ENCODE measurements around the gene DENND1A. TPM values are rescaled to one million over a fixed set of nuclear protein-coding genes. Genes with fewer than 3 reads are reported as not detected.

The DENND1A gene
- total RNA-seq, 1 experiment from 2014 or later = 45.3 TPM

GRCh38 chr9:123480096-123480495, 449.8 kb downstream of the DENND1A start:
- in situ Hi-C loops (cut with HindIII; ENCODE audit: low sequenced_read_pairs) = no loop called here
- no peak for DNase-seq (ENCODE audit: low spot score)

GRCh38 chr9:123478967-123479602, 450.8 kb downstream of the DENND1A start:
- in situ Hi-C loops (cut with HindIII; ENCODE audit: low sequenced_read_pairs) = no loop called here
- DNase-seq (ENCODE audit: low spot score) = peak; percentile 11

- no peak for DNase-seq (ENCODE audit: low spot score)
These were observed 451.8 kb downstream of the DENND1A start for GRCh38 chr9:123478160-123478559.

DNA sequence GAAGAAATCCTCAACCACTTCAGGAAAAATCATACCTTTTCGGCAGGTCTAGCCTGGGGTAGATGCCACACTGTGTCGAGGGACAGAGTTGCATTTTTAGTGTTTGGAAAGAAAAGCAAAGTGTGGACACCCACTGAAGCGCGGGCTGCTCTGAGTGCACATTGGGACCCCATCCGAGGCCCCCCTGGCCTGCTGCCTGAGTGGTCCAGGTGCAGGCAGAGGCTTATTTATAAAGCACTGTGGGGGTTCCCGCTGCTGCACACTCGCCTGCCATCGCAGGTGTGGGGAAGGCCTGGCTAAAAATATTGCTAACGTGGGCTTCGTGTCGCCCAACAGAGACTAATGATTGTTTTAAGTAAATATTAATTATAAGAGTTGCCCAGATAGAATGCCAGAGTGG, 454.5 kb downstream of the DENND1A start:
- DNase-seq (ENCODE audit: low spot score) = no peak
- in situ Hi-C loops (cut with HindIII; ENCODE audit: low sequenced_read_pairs) = no loop called here

More at GRCh38 chr9:123478160-123478559, 451.8 kb downstream of the DENND1A start:
- in situ Hi-C loops (cut with HindIII; ENCODE audit: low sequenced_read_pairs) = no loop called here

GRCh38 chr9:123472862-123473614, 456.9 kb downstream of the DENND1A start:
- in situ Hi-C loops (cut with HindIII; ENCODE audit: low sequenced_read_pairs) = no loop called here
- DNase-seq (ENCODE audit: low spot score) = peak; percentile 94

- in situ Hi-C loops (cut with HindIII; ENCODE audit: low sequenced_read_pairs) = no loop called here
- no peak for DNase-seq (ENCODE audit: low spot score)
These were observed 457.9 kb downstream of the DENND1A start for GRCh38 chr9:123471843-123472570.

GRCh38 chr9:123470991-123471770, 458.7 kb downstream of the DENND1A start:
- no peak for DNase-seq (ENCODE audit: low spot score)
- in situ Hi-C loops (cut with HindIII; ENCODE audit: low sequenced_read_pairs) = no loop called here

GRCh38 chr9:123470121-123470782, 459.7 kb downstream of the DENND1A start:
- DNase-seq (ENCODE audit: low spot score) = no peak
- in situ Hi-C loops (cut with HindIII; ENCODE audit: low sequenced_read_pairs) = no loop called here

DNA sequence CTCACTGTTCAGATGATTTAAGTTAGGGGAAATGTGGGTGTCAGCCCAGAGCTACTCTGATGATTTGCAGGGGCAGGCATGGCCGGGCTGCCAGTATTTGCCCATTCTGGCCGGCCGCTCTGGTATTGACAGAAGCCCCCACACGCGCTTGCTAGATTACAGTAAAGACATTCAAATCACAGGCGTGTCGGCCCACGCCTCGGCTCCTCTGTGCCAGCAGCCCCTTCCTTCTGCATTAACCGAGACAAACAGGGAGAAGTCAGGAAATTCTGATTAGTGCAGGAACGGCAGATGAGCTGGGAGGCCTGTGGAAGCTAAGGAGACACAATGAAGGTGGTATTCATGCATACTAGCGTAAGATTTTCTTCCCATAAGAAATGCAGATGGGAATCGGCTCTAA, 460.6 kb downstream of the DENND1A start:
- in situ Hi-C loops (cut with HindIII; ENCODE audit: low sequenced_read_pairs) = no loop called here
- no peak for DNase-seq (ENCODE audit: low spot score)

DNA sequence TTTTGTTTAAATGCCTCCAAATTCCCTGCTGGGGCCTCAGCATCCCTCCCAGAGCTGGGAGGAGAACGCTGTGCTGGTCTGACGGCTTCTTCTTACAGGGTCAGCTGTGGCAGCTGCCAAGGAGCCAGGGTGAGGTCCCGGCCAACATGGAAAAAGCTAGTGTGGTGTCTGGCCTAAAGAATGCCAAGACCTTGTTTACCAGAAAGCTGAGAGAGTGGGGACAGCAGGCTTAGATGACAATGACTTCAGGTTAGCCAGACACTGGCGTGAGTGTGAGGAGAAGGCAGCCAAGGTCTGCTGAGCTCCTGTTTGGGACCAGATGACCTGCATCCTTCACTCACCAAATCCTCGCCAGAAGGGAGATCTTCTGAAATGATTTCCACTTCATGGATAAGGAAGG, 461.4 kb downstream of the DENND1A start:
- in situ Hi-C loops (cut with HindIII; ENCODE audit: low sequenced_read_pairs) = no loop called here
- DNase-seq (ENCODE audit: low spot score) = peak; percentile 88

DNA sequence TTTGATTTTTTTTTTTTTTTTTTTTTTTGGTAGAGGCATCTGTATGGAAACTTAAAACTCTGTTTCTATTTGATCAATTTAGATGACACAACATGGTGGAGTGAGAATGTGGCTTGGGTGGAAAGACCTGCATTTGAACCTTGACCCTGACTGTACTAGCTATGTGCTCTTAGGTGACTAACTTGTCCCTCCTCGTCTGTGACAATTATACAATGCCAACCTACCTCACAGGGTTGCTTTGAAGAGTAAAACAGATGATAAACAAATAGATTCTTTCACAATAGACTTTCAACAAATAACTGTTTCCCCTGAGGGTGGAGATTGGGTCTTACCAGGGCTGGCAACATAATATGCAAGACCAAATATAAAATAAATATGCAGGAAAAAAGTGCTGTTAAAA, 464.6 kb downstream of the DENND1A start:
- in situ Hi-C loops (cut with HindIII; ENCODE audit: low sequenced_read_pairs) = no loop called here
- DNase-seq (ENCODE audit: low spot score) = no peak

GRCh38 chr9:123460091-123460490, 469.8 kb downstream of the DENND1A start:
- DNase-seq (ENCODE audit: low spot score) = no peak
- in situ Hi-C loops (cut with HindIII; ENCODE audit: low sequenced_read_pairs) = no loop called here

DNA sequence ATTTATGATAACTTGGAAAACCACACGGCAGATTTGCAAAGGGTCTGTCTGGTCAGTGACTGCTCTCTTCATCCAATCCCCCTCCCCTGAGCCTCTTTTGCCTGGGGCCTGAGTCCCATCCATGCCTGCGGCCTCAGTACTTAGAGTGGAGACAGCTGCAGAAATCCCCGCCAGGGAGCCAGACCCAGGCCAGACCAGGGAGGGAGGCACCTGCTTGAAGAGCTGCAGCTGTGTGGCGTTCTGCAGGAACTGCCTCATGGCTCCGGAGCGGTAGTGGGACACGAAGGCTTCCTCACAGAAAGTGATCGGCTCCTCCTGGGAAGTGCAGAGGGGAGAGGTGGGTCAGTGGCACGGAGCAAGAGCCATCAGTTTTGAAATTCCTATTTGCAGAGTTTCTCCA, 472.3 kb downstream of the DENND1A start:
- in situ Hi-C loops (cut with HindIII; ENCODE audit: low sequenced_read_pairs) = no loop called here
- no peak for DNase-seq (ENCODE audit: low spot score)

GRCh38 chr9:123456011-123456410, 473.9 kb downstream of the DENND1A start:
- in situ Hi-C loops (cut with HindIII; ENCODE audit: low sequenced_read_pairs) = no loop called here

DNA sequence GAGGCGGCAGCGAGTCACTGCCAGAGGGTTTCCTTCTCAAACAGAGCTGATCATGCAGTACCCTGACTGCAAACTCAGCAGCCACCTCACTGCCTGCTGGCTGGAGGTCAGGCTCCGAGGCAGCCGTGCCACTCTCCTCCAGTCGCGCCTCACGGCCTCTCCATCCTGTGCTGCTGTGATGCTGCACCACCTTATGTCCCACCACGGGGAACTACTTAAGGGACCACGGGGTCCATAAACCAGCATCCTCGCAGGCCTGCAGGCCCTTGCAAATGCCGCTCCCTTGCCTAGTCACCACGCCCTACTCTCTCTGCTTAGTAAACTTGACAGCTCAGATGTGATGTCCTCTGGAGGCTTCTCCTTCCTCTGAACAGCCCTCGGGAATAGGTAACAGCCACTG, 474.7 kb downstream of the DENND1A start:
- DNase-seq (ENCODE audit: low spot score) = no peak
- in situ Hi-C loops (cut with HindIII; ENCODE audit: low sequenced_read_pairs) = no loop called here

More at GRCh38 chr9:123456011-123456410, 473.9 kb downstream of the DENND1A start:
- DNase-seq (ENCODE audit: low spot score) = no peak

DNA sequence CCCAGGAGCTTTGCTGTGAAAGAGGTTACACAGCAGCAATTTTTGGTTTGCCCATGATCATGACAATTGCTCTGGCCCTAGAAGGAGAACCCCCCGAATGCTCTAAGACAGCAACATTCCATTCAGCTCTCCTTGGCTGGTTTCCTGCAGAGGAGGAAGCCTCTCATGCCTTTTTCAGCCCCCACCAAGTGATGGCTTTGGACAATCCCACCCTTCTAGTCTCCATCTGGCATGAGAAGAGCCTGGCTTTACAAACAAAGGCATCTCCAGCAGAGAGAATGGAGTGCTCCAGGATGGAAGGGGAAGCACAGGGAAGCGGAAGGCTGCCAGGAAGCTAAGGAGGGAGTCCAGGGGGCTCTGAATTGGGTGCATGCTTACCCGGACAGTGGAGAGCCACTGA, 475.6 kb downstream of the DENND1A start:
- in situ Hi-C loops (cut with HindIII; ENCODE audit: low sequenced_read_pairs) = no loop called here
- no peak for DNase-seq (ENCODE audit: low spot score)

GRCh38 chr9:123453831-123454321, 476.1 kb downstream of the DENND1A start:
- in situ Hi-C loops (cut with HindIII; ENCODE audit: low sequenced_read_pairs) = no loop called here
- DNase-seq (ENCODE audit: low spot score) = peak; percentile 35

- in situ Hi-C loops (cut with HindIII; ENCODE audit: low sequenced_read_pairs) = no loop called here
- no peak for DNase-seq (ENCODE audit: low spot score)
These were observed 476.8 kb downstream of the DENND1A start for GRCh38 chr9:123453076-123453667.
